ENCODE data around the gene SNX30. TPM values are rescaled to one million over a fixed set of nuclear protein-coding genes. Genes with fewer than 3 reads are reported as not detected.

The SNX30 gene
- total RNA-seq, 2 experiments from 2014 or later = 5.5 to 7.2 TPM

GRCh38 chr9:112764837-112765236 lies 14.3 kb downstream of the SNX30 start:
- POLR2A ChIA-PET = interaction anchor here (0.6 kb wide), 1 partner anchor 47 kb away, joined by 3 read pairs; the partner anchor contains the start of gene INIP
- Mint-ChIP-seq H3K9me3 (ENCODE audit: insufficient read depth) (peaks cover 7% of the 10 kb centered on the region), H3K27me3 (ENCODE audit: low read depth) (no peaks in the 10 kb centered on the region), H3K4me3 (no peak overlapping the region), H3K36me3 (ENCODE audit: low read depth) (peaks cover 8% of the 10 kb centered on the region), H3K27ac (no peak overlapping the region), H3K4me1 (ENCODE audit: low read depth) (peaks cover 8% of the 10 kb centered on the region)
- no peak for ATAC-seq
- DNase-seq = no peak
- CTCF ChIA-PET = interaction anchor here (1.3 kb wide), 1 partner anchor 15 kb away, joined by 3 read pairs; no protein-coding TSS in a partner anchor

- peaks cover 7% of the 10 kb centered on the region for H3K9me3 Mint-ChIP-seq (ENCODE audit: insufficient read depth)
- H3K36me3 Mint-ChIP-seq (ENCODE audit: low read depth) = peaks cover 8% of the 10 kb centered on the region
- H3K27ac Mint-ChIP-seq = no peak overlapping the region
- DNase-seq = no peak
- H3K27me3 Mint-ChIP-seq (ENCODE audit: low read depth) = no peaks in the 10 kb centered on the region
- POLR2A ChIA-PET = no interaction called here
- ATAC-seq = no peak
- no peak overlapping the region for H3K4me3 Mint-ChIP-seq
- peaks cover 5% of the 10 kb centered on the region for H3K4me1 Mint-ChIP-seq (ENCODE audit: low read depth)
- CTCF ChIA-PET = interaction anchor here (1.3 kb wide), 1 partner anchor 16 kb away, joined by 3 read pairs; no protein-coding TSS in a partner anchor
Measured at GRCh38 chr9:112765281-112765680, 14.7 kb downstream of the SNX30 start.

- H3K36me3 Mint-ChIP-seq (ENCODE audit: low read depth) = peaks cover 3% of the 10 kb centered on the region
- no peak for DNase-seq
- peak; percentile 57 for ATAC-seq
- H3K4me1 Mint-ChIP-seq (ENCODE audit: low read depth) = peaks cover 27% of the 10 kb centered on the region
- ChIA-PET CTCF (no interaction called here), POLR2A (no interaction called here)
- no peak overlapping the region for H3K4me3 Mint-ChIP-seq
- peak overlapping the region; percentile 13 for H3K27ac Mint-ChIP-seq
- peaks cover 11% of the 10 kb centered on the region for H3K27me3 Mint-ChIP-seq (ENCODE audit: low read depth)
- H3K9me3 Mint-ChIP-seq (ENCODE audit: insufficient read depth) = peaks cover under 1% of the 10 kb centered on the region
Measured at GRCh38 chr9:112771359-112772214, 21.0 kb downstream of the SNX30 start.

GRCh38 chr9:112772215-112772509 lies 21.6 kb downstream of the SNX30 start:
- no peak for ATAC-seq
- Mint-ChIP-seq H3K4me3 (no peak overlapping the region), H3K4me1 (ENCODE audit: low read depth) (peaks cover 27% of the 10 kb centered on the region)

GRCh38 chr9:112772551-112772950 lies 22.0 kb downstream of the SNX30 start:
- Mint-ChIP-seq H3K9me3 (ENCODE audit: insufficient read depth) (no peaks in the 10 kb centered on the region), H3K27me3 (ENCODE audit: low read depth) (peaks cover 11% of the 10 kb centered on the region), H3K4me3 (no peak overlapping the region), H3K27ac (no peak overlapping the region), H3K4me1 (ENCODE audit: low read depth) (peaks cover 28% of the 10 kb centered on the region), H3K36me3 (ENCODE audit: low read depth) (peaks cover 2% of the 10 kb centered on the region)
- CTCF ChIA-PET = no interaction called here
- ATAC-seq (no peak), DNase-seq (no peak)
- POLR2A ChIA-PET = no interaction called here

More at GRCh38 chr9:112772215-112772509, 21.6 kb downstream of the SNX30 start:
- POLR2A ChIA-PET = no interaction called here
- no peak for DNase-seq
- Mint-ChIP-seq H3K27me3 (ENCODE audit: low read depth) (peaks cover 11% of the 10 kb centered on the region), H3K9me3 (ENCODE audit: insufficient read depth) (no peaks in the 10 kb centered on the region), H3K36me3 (ENCODE audit: low read depth) (peaks cover 2% of the 10 kb centered on the region), H3K27ac (peak overlapping the region; percentile 13)
- CTCF ChIA-PET = no interaction called here

GRCh38 chr9:112774006-112774996 lies 23.7 kb downstream of the SNX30 start:
- ATAC-seq (no peak), DNase-seq (no peak)
- CTCF ChIA-PET = interaction anchor here (1.3 kb wide), 1 partner anchor 45 kb away, joined by 3 read pairs; no protein-coding TSS in a partner anchor
- Mint-ChIP-seq H3K4me1 (ENCODE audit: low read depth) (peaks cover 35% of the 10 kb centered on the region), H3K9me3 (ENCODE audit: insufficient read depth) (no peaks in the 10 kb centered on the region), H3K27me3 (ENCODE audit: low read depth) (peaks cover 11% of the 10 kb centered on the region), H3K27ac (no peak overlapping the region), H3K4me3 (no peak overlapping the region), H3K36me3 (ENCODE audit: low read depth) (no peaks in the 10 kb centered on the region)
- POLR2A ChIA-PET = no interaction called here

GRCh38 chr9:112777914-112778313 lies 27.4 kb downstream of the SNX30 start:
- DNase-seq (peak; percentile 29), ATAC-seq (peak; percentile 33)
- Mint-ChIP-seq H3K27ac (no peak overlapping the region), H3K9me3 (ENCODE audit: insufficient read depth) (no peaks in the 10 kb centered on the region), H3K4me3 (no peak overlapping the region), H3K27me3 (ENCODE audit: low read depth) (peaks cover 3% of the 10 kb centered on the region), H3K4me1 (ENCODE audit: low read depth) (peaks cover 22% of the 10 kb centered on the region), H3K36me3 (ENCODE audit: low read depth) (no peaks in the 10 kb centered on the region)
- ChIA-PET POLR2A (no interaction called here), CTCF (no interaction called here)

GRCh38 chr9:112780450-112781036 lies 30.0 kb downstream of the SNX30 start:
- no peaks in the 10 kb centered on the region for H3K9me3 Mint-ChIP-seq (ENCODE audit: insufficient read depth)
- H3K27ac Mint-ChIP-seq = no peak overlapping the region
- peaks cover 15% of the 10 kb centered on the region for H3K4me1 Mint-ChIP-seq (ENCODE audit: low read depth)
- ATAC-seq = no peak
- DNase-seq = no peak
- H3K4me3 Mint-ChIP-seq = no peak overlapping the region
- ChIA-PET POLR2A (no interaction called here), CTCF (no interaction called here)
- peaks cover 2% of the 10 kb centered on the region for H3K27me3 Mint-ChIP-seq (ENCODE audit: low read depth)
- no peaks in the 10 kb centered on the region for H3K36me3 Mint-ChIP-seq (ENCODE audit: low read depth)

- CTCF ChIA-PET = interaction anchor here (2.2 kb wide), 1 partner anchor 11 kb away, joined by 9 read pairs; no protein-coding TSS in a partner anchor
- H3K36me3 Mint-ChIP-seq (ENCODE audit: low read depth) = no peaks in the 10 kb centered on the region
- no peak for DNase-seq
Measured at GRCh38 chr9:112782218-112782617, 31.7 kb downstream of the SNX30 start.

GRCh38 chr9:112783551-112783954 lies 33.0 kb downstream of the SNX30 start:
- Mint-ChIP-seq H3K9me3 (ENCODE audit: insufficient read depth) (no peaks in the 10 kb centered on the region), H3K4me1 (ENCODE audit: low read depth) (peaks cover 15% of the 10 kb centered on the region), H3K36me3 (ENCODE audit: low read depth) (no peaks in the 10 kb centered on the region), H3K27me3 (ENCODE audit: low read depth) (peaks cover 2% of the 10 kb centered on the region), H3K4me3 (no peak overlapping the region), H3K27ac (no peak overlapping the region)
- ATAC-seq (no peak), DNase-seq (no peak)
- ChIA-PET POLR2A (no interaction called here), CTCF (interaction anchor here (0.8 to 2.2 kb wide), 2 partner anchors 10 to 66 kb away, joined by 3 to 9 read pairs; partner anchors contain the start of gene INIP)

More at GRCh38 chr9:112782218-112782617, 31.7 kb downstream of the SNX30 start:
- Mint-ChIP-seq H3K4me1 (ENCODE audit: low read depth) (peaks cover 22% of the 10 kb centered on the region), H3K9me3 (ENCODE audit: insufficient read depth) (no peaks in the 10 kb centered on the region), H3K4me3 (no peak overlapping the region), H3K27me3 (ENCODE audit: low read depth) (peaks cover 2% of the 10 kb centered on the region), H3K27ac (no peak overlapping the region)
- ATAC-seq = no peak
- POLR2A ChIA-PET = no interaction called here

- H3K27me3 Mint-ChIP-seq (ENCODE audit: low read depth) = peaks cover 2% of the 10 kb centered on the region
Measured at GRCh38 chr9:112784020-112784785, 33.6 kb downstream of the SNX30 start.

More at GRCh38 chr9:112784020-112784785, 33.6 kb downstream of the SNX30 start:
- no peak overlapping the region for H3K4me3 Mint-ChIP-seq
- H3K36me3 Mint-ChIP-seq (ENCODE audit: low read depth) = no peaks in the 10 kb centered on the region
- no peak for DNase-seq
- ATAC-seq = no peak
- H3K9me3 Mint-ChIP-seq (ENCODE audit: insufficient read depth) = no peaks in the 10 kb centered on the region
- ChIA-PET CTCF (interaction anchor here (0.8 to 2.2 kb wide), 3 partner anchors 9 to 118 kb away, joined by 3 to 9 read pairs (median 3); partner anchors contain the start of gene INIP), POLR2A (no interaction called here)
- peaks cover 14% of the 10 kb centered on the region for H3K4me1 Mint-ChIP-seq (ENCODE audit: low read depth)
- no peak overlapping the region for H3K27ac Mint-ChIP-seq

Data from activated CD8-positive, alpha-beta T cell treated with anti-CD3 and anti-CD28 coated beads, Interleukin-2, amount 10 ng/mL, durations not matched to agents 7 days and 5 days (primary cell).